Measurements from ENCODE around the gene MACROD2.

MACROD2 gene

GRCh38 chr20:15248618-15249395, 1253.5 kb downstream of the MACROD2 start:
- Mint-ChIP-seq H3K9me3 (no peaks in the 10 kb centered on the region), H3K4me1 (ENCODE audit: low read depth) (no peaks in the 10 kb centered on the region), H3K27me3 (no peaks in the 10 kb centered on the region), H3K4me3 (no peak overlapping the region), H3K27ac (no peak overlapping the region), H3K36me3 (ENCODE audit: low read depth) (no peaks in the 10 kb centered on the region)

GRCh38 chr20:15251171-15251570, 1255.9 kb downstream of the MACROD2 start:
- Mint-ChIP-seq H3K36me3 (ENCODE audit: low read depth) (no peaks in the 10 kb centered on the region), H3K9me3 (peaks cover 6% of the 10 kb centered on the region), H3K27ac (no peak overlapping the region), H3K4me3 (no peak overlapping the region), H3K4me1 (ENCODE audit: low read depth) (no peaks in the 10 kb centered on the region), H3K27me3 (no peaks in the 10 kb centered on the region)

GRCh38 chr20:15252304-15252703, 1257.0 kb downstream of the MACROD2 start:
- no peaks in the 10 kb centered on the region for H3K36me3 Mint-ChIP-seq (ENCODE audit: low read depth)
- peaks cover 6% of the 10 kb centered on the region for H3K9me3 Mint-ChIP-seq
- H3K27ac Mint-ChIP-seq: no peak overlapping the region
- no peak overlapping the region for H3K4me3 Mint-ChIP-seq
- no peaks in the 10 kb centered on the region for H3K4me1 Mint-ChIP-seq (ENCODE audit: low read depth)
- H3K27me3 Mint-ChIP-seq: no peaks in the 10 kb centered on the region

GRCh38 chr20:15253431-15253830, 1258.1 kb downstream of the MACROD2 start:
- no peak overlapping the region for H3K27ac Mint-ChIP-seq

GRCh38 chr20:15256676-15257568, 1261.6 kb downstream of the MACROD2 start:
- Mint-ChIP-seq H3K27me3 (no peaks in the 10 kb centered on the region), H3K9me3 (peaks cover 6% of the 10 kb centered on the region), H3K27ac (no peak overlapping the region), H3K36me3 (ENCODE audit: low read depth) (no peaks in the 10 kb centered on the region), H3K4me3 (no peak overlapping the region), H3K4me1 (ENCODE audit: low read depth) (no peaks in the 10 kb centered on the region)

More at GRCh38 chr20:15253431-15253830, 1258.1 kb downstream of the MACROD2 start:
- Mint-ChIP-seq H3K9me3 (peaks cover 6% of the 10 kb centered on the region), H3K36me3 (ENCODE audit: low read depth) (no peaks in the 10 kb centered on the region), H3K27me3 (no peaks in the 10 kb centered on the region), H3K4me1 (ENCODE audit: low read depth) (no peaks in the 10 kb centered on the region), H3K4me3 (no peak overlapping the region)

GRCh38 chr20:15257569-15257870, 1262.2 kb downstream of the MACROD2 start:
- H3K27me3 Mint-ChIP-seq: no peaks in the 10 kb centered on the region
- H3K36me3 Mint-ChIP-seq (ENCODE audit: low read depth): no peaks in the 10 kb centered on the region
- H3K9me3 Mint-ChIP-seq: peaks cover 6% of the 10 kb centered on the region
- H3K27ac Mint-ChIP-seq: no peak overlapping the region
- no peak overlapping the region for H3K4me3 Mint-ChIP-seq
- H3K4me1 Mint-ChIP-seq (ENCODE audit: low read depth): no peaks in the 10 kb centered on the region

- H3K27ac Mint-ChIP-seq: no peak overlapping the region
- H3K36me3 Mint-ChIP-seq (ENCODE audit: low read depth): no peaks in the 10 kb centered on the region
- H3K9me3 Mint-ChIP-seq: peaks cover 13% of the 10 kb centered on the region
- no peak overlapping the region for H3K4me3 Mint-ChIP-seq
- H3K4me1 Mint-ChIP-seq (ENCODE audit: low read depth): no peaks in the 10 kb centered on the region
- no peaks in the 10 kb centered on the region for H3K27me3 Mint-ChIP-seq
Measured at GRCh38 chr20:15265581-15266309, 1270.4 kb downstream of the MACROD2 start.

- no peaks in the 10 kb centered on the region for H3K36me3 Mint-ChIP-seq (ENCODE audit: low read depth)
- no peak overlapping the region for H3K27ac Mint-ChIP-seq
- peaks cover 12% of the 10 kb centered on the region for H3K9me3 Mint-ChIP-seq
- no peak overlapping the region for H3K4me3 Mint-ChIP-seq
- H3K4me1 Mint-ChIP-seq (ENCODE audit: low read depth): no peaks in the 10 kb centered on the region
- H3K27me3 Mint-ChIP-seq: no peaks in the 10 kb centered on the region
Measured at GRCh38 chr20:15267935-15268334, 1272.6 kb downstream of the MACROD2 start.

- Mint-ChIP-seq H3K36me3 (ENCODE audit: low read depth) (no peaks in the 10 kb centered on the region), H3K27ac (no peak overlapping the region), H3K9me3 (peaks cover 22% of the 10 kb centered on the region), H3K27me3 (no peaks in the 10 kb centered on the region), H3K4me1 (ENCODE audit: low read depth) (no peaks in the 10 kb centered on the region), H3K4me3 (no peak overlapping the region)
Measured at GRCh38 chr20:15278041-15278440, 1282.7 kb downstream of the MACROD2 start.

- Mint-ChIP-seq H3K27me3 (no peaks in the 10 kb centered on the region), H3K36me3 (ENCODE audit: low read depth) (no peaks in the 10 kb centered on the region), H3K4me1 (ENCODE audit: low read depth) (no peaks in the 10 kb centered on the region), H3K9me3 (peaks cover 13% of the 10 kb centered on the region), H3K27ac (no peak overlapping the region), H3K4me3 (no peak overlapping the region)
Measured at GRCh38 chr20:15287329-15287728, 1292.0 kb downstream of the MACROD2 start.

GRCh38 chr20:15288106-15288505, 1292.8 kb downstream of the MACROD2 start:
- no peaks in the 10 kb centered on the region for H3K36me3 Mint-ChIP-seq (ENCODE audit: low read depth)
- no peak overlapping the region for H3K4me3 Mint-ChIP-seq
- H3K4me1 Mint-ChIP-seq (ENCODE audit: low read depth): no peaks in the 10 kb centered on the region
- peaks cover 9% of the 10 kb centered on the region for H3K9me3 Mint-ChIP-seq
- no peak overlapping the region for H3K27ac Mint-ChIP-seq
- H3K27me3 Mint-ChIP-seq: no peaks in the 10 kb centered on the region

- Mint-ChIP-seq H3K4me3 (no peak overlapping the region), H3K27ac (no peak overlapping the region), H3K36me3 (ENCODE audit: low read depth) (no peaks in the 10 kb centered on the region), H3K4me1 (ENCODE audit: low read depth) (no peaks in the 10 kb centered on the region), H3K9me3 (peaks cover 6% of the 10 kb centered on the region), H3K27me3 (no peaks in the 10 kb centered on the region)
Measured at GRCh38 chr20:15289337-15289736, 1294.0 kb downstream of the MACROD2 start.

GRCh38 chr20:15292405-15292804, 1297.1 kb downstream of the MACROD2 start:
- Mint-ChIP-seq H3K9me3 (peaks cover 5% of the 10 kb centered on the region), H3K27me3 (no peaks in the 10 kb centered on the region), H3K36me3 (ENCODE audit: low read depth) (no peaks in the 10 kb centered on the region), H3K4me3 (no peak overlapping the region), H3K27ac (no peak overlapping the region), H3K4me1 (ENCODE audit: low read depth) (no peaks in the 10 kb centered on the region)

- no peaks in the 10 kb centered on the region for H3K27me3 Mint-ChIP-seq
- no peak overlapping the region for H3K27ac Mint-ChIP-seq
- no peaks in the 10 kb centered on the region for H3K9me3 Mint-ChIP-seq
- H3K4me3 Mint-ChIP-seq: no peak overlapping the region
- H3K36me3 Mint-ChIP-seq (ENCODE audit: low read depth): no peaks in the 10 kb centered on the region
- H3K4me1 Mint-ChIP-seq (ENCODE audit: low read depth): no peaks in the 10 kb centered on the region
Measured at GRCh38 chr20:15296422-15296821, 1301.1 kb downstream of the MACROD2 start.
